Globus pallidus (tissue), 1 donor: Measurements from ENCODE around the gene C14orf180.
A peak's percentile ranks its signal among the peaks of the same experiment; 100 is the strongest.

Source experiments
- DNase-seq: peaks from one replicate; pipeline ENCODE4 v3.0.0-alpha.2; 2015; ENCODE audit warnings: low spot score

C14orf180 gene

DNA sequence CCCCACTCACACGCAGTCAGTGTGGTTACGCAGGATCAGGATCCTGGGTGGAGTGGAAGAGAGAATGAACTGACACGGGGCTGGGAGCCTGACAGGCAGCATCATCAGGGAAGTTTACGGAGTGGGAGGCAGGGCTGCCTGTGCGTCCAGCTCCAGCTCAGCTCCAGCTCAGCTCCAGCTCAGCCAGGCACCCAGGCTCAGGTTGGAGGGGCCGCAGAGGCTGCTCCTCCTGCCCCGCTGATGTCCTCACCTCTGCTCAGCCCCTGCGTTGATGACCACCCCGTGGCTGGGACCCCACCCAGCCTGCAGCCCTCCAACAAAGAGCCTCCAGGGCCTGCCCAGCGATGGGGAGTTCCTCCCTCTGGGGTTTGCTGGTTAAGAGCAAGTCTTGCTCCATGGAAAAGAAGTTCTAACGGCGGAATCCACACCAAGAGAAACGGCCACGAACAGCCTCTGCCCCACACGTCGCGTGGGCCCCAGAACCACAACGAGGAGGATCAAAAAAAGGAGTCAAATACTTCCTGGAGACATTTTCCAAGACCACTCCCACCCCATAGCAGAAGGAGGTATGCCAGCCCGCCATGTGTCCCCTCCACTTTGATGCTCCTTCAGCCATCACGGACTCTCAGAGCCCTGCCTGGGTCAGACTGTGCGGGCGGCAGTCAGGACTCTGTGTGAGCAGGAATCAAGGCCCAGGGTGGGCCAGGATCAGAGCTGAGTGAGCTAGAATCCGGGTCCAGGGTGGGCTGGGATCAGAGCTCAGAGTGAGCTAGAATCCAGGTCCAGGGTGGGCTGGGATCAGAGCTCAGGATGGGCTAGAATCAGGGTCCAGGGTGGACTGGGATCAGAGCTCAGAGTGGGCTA lies 17.7 kb upstream of the C14orf180 start:
- DNase-seq = no peak

DNA sequence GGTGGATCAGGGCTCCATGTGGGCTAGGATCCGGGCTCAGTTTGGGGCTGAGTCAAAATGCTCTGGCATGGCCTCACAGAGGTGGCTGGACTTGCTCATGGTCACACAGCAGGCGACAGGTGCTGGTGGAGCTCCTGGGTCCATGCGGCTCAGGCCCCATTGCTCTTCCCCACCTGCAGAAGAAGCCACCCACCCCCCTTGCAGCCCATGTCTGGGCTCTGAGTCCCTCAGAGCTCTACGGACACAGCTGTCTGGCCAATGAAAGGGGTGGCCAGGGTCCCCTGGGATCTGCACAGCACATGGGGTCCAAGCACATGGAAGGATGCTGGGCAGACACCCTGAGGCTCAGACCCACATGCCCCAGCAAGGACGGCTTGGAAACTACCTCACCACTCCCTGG lies 17.0 kb upstream of the C14orf180 start:
- DNase-seq = no peak

- DNase-seq = no peak
Observed at GRCh38 chr14:104563191-104563741, 16.3 kb upstream of the C14orf180 start.

GRCh38 chr14:104563742-104564615 lies 15.6 kb upstream of the C14orf180 start:
- DNase-seq = peak; percentile 51

- DNase-seq = no peak
Observed at GRCh38 chr14:104564744-104565679, 14.6 kb upstream of the C14orf180 start.

DNA sequence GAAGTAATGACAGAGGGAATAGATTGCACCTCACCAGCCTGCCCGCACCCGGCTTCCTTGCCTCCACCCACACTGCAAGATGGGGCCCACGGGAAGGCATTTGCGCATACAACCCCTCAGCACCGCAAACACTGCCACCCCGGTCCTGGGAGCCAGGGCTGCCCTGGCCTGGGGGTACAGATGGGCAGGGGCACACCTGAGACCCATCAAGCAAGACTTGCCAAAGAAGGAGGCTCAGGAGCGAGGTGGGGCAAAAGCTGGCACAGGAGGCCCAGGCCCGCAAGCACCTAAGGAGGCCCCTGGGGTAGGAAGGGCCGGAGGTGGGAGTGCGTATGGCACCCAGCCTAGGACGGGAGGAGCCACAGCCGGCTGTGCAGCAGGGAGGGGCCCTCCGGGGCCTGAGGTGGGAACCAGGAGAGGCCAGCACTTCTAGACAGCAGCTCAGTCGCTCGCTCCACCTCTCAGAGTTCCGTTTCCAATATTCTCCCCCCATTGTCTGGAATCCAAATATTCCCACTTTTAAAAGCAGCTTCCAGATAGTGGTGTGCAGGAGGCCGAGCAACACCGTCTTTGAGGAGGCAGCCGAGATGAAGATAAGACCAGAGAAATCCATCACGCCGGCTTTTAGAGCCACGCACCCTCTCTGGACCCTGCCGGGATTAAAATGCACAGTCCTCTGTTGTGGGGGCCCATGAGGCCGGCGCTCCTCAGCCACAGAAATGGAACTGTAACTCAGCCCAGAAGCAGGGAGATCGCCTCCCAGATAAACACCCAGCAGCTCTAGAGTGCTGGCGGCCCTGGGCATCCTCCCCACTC lies 12.2 kb upstream of the C14orf180 start:
- DNase-seq = no peak

GRCh38 chr14:104567957-104568225 lies 11.7 kb upstream of the C14orf180 start:
- DNase-seq = no peak

DNA sequence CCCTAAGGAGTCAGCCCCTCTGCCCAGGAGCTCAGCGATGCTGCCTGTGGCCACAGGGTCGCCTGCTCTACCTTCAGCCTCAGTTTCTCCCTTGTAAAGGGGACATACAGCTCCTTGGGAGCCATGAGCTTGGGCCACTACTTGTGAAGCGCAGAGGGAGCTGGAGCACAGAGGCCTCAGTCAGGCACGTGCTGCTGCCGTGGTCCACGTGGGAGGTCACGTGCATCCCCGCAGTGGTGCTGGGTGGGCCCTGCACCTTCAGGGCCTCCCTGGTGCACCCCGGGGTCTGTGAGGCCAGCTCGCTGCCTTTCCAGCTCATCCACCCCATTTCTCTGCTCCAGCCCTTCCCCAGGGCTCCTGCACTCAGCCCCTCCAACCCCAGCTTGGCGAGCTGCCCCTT lies 10.9 kb upstream of the C14orf180 start:
- DNase-seq = no peak

DNA sequence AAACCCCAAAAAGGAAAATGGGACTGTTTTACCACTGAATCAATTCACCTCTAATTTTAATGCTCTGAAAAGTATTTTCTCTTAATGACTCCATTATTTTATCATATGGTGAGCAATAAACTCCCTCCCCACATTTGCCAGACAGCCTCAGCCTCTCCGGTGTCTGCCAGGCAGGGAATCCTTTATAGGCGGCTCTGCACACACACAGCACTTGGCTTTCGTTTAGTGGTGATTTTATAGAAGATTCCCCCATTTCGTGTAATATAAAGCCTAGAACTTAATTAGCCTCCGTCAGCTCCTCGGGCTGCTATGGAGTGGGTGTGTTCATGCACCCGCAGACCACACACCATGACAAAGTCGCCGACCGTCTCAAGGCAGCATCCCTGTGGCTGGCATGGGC lies 10.1 kb upstream of the C14orf180 start:
- no peak for DNase-seq

GRCh38 chr14:104571246-104571645 lies 8.3 kb upstream of the C14orf180 start:
- DNase-seq = no peak

GRCh38 chr14:104572024-104572626 lies 7.4 kb upstream of the C14orf180 start:
- no peak for DNase-seq

- no peak for DNase-seq
Observed at GRCh38 chr14:104572668-104573067, 6.9 kb upstream of the C14orf180 start.

DNA sequence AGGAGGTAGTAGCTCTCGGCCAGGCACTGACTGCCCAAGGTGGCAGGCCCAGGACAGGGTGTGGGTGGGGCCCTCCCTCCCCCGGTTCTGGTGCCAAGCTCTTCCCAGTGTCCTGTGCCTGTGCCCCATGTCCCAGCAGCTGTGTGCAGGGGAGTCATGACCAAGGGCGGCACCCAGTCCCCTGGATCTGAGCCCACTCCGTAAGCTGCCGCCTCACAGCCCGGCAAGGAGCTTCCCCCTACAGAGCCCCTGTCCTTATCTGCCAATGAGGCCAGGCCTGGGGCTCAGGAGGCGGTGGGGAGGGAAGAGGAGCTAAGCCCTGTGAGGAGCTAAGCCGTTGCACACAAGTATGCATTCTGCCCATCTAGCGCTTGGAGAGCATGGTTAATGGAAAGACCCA lies 5.6 kb upstream of the C14orf180 start:
- no peak for DNase-seq

- no peak for DNase-seq
Observed at GRCh38 chr14:104574536-104574935, 5.0 kb upstream of the C14orf180 start.

GRCh38 chr14:104574978-104575583 lies 4.5 kb upstream of the C14orf180 start:
- DNase-seq = no peak

GRCh38 chr14:104576232-104576969 lies 3.2 kb upstream of the C14orf180 start:
- DNase-seq = no peak

- no peak for DNase-seq
Observed at GRCh38 chr14:104576970-104577332, 2.6 kb upstream of the C14orf180 start.

DNA sequence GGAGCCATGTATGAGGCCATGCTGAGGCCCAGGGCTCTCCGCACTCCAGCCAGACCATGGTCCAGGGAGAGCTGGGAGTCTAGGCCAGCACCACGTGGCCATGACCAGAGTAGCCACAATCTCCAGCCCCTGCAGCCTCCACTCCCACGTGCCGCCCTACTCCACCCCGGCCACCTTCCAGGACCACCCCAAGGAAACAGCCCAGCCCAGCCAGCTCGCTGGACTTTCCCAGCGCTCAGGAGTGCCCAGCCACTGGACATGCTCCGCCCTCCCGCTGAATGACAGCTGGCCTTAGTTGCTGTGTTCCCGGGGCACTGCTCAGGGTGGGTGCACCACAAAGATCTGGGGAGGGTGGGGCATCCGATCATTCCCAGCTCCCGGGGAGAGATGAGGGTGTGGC lies 2.1 kb upstream of the C14orf180 start:
- no peak for DNase-seq

- no peak for DNase-seq
Observed at GRCh38 chr14:104577847-104578301, 1.7 kb upstream of the C14orf180 start.
